NCI-H1436 (cell line): ENCODE data around the gene BLOC1S1.

Source experiments
- DNase-seq: peaks from one replicate; lab custom pipeline; 2025; lab: John Stamatoyannopoulos, UW

BLOC1S1 gene

DNA sequence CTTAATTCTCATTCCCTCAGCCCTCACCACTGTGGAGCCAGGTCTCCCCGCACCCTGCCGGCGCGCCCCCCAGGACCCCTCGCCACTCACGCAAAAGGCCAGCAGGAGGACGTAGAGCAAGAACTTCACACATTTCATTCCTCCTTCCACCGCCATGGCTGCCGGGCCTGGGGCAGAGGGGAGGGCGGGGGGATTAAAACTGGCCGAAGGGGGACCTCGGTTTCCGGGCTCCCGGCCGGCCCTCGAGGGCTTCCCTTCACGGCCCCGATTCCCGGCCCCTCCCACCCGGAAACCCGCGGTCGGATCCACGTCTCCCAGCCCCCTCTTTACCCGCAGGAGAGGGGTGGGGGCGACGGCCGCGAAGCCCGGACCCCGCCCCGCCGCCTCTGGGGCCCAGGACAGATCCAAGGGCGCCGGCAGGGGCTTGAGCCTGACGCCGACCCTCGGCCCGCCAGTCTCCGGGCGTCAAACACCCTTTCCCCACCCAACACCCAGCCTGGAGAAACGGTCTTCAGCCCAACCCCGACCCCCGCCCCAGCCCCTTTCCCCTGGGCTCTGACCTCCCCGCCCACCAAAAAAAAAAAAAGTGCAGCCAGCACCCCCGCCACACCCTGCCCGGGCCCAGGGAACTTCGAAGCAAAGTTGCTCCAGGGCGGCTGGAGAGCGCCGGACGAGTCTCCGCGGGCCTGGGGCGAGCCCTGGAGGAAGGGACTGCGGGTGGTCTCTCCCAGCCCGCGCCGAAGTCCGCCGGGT, 12.5 kb downstream of the BLOC1S1 start:
- peak; percentile 39 for DNase-seq

DNA sequence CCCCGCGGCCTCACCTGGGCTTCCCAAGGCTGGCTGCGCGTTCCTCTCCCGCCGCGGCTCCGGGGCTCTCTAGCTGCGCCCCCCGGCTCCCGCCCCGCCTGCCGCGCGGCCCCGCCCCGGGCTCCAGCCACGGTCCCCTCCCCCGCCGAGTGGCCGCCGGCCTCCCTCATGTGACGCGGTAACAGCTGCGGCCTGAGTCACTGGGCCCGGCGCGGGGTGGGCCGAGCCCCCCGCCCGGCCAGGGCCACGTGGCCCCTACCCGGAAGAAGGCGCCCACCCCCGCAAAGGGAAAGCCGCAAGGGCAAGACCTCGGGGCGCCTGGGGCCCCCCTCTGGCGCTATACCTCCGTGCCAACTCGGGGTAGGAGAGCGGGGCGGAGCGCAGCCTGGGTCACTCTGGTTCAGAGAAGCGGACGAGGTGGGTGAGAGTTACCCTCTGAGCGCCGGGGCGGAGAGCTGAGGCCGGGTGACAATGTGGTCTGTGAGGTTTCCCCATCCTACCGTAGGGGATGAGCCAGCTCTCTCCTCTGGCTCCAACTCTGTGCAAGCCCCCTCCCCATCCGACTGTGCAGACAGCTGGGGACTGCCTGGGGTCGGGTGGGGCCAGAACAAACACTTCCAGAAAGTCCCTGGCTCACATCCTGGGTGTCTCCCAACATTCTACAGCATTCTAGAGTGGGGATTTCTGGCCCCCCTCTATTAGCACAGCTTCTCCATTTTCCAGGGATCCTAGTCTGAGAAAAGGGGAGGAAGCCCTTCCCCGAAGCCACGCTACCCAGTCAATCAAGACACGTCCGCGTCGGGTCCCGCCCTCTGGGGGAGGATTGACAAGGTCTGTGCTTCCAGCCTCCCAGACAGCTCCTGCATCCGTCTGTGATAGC, 13.3 kb downstream of the BLOC1S1 start, which contains the start of gene CD63:
Gene CD63, minus strand, starts transcription at position 71 of the 880 bp plus-strand sequence. CDS start 668 bp downstream, outside the sequence.
- peak; percentile 75 for DNase-seq

DNA sequence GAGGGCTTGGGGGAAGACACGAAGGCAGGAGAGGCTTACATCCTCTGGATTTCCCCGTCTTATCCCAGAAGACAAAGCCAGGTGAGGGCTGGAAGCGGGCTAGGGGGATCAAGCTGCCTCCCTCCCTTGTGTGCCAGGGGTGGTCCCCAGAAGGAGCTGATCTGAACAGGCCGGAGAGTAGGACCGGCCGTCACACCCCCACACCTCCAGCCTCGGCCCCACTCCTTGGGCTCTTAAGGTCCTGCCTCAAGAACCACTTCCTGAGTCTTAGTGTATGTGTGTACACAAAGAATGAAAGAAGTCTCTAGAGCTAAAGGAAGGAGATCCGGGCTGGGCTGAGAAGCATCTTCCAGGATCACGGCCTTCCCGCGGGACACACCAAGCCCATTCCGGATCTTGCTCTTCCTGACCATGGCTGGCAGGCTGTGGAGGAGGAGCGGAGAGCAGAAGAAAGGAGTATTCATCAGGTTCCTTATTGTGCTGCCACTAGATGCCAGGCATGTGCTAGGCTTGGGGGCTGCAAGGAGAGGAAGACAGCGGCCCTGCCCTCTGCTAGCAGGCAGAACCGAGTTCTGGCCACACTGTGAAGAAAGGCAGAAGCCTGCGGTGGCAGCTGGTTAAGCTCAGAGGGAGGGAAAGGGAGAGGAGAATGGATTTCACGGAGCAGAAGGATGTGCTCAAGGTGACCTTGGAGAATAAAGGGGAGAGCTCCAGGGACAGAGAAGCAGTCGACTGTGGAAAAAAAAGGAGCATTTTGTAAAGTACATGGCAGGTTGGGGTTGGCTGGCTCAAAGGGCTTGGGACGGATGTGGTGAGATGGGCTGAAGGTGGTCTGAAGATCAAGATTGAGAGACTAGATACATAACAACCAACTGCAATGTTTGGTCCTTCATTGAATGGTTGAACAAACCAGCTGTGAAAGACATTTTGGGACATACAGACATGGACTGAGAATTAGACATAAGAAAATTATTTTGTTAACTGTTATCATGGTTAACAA, 14.3 kb downstream of the BLOC1S1 start:
- no peak for DNase-seq

DNA sequence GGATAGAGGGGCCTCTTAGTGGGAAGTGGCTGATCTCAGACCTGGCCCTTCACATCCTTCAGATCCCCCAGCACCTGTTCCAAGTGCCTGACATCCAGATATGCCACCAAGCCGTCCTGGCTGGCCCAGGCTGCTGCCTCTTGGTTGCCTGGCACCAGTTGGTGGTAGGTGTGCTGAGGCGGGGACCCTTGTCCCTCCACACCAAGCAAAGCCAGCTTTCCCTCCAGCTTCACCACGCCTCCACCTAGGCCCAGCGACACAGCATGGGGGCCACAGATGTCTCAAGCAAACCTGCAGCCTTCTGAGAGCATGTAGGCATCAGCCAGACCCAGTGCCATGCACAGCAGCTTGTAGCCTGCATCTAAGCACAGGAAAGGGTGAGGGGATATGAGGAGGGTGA, 16.4 kb downstream of the BLOC1S1 start:
- no peak for DNase-seq

DNA sequence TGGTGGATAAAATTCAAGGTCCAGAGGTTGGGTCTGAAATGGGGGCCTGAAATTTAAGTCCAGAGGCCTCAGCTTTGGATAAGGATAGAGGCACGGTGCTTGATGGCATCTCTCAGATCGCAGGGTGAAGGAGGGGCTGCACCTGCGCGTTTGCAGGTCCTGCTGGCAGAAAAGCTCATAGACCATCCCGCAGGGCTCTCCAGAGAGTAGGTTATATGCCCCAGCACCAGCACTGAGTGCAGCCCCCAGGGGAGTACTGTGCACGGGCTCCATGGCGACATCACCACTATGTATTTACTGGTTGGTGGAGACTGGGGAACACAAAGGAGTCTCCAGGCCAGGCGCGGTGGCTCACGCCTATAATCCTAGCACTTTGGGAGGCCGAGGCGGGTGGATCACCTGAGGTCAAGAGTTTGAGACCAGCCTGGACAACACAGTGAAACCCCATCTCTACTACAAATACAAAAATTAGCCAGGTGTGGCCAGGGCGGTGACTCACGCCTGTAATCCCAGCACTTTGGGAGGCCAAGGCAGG, 17.2 kb downstream of the BLOC1S1 start:
- DNase-seq: peak; percentile 96

DNA sequence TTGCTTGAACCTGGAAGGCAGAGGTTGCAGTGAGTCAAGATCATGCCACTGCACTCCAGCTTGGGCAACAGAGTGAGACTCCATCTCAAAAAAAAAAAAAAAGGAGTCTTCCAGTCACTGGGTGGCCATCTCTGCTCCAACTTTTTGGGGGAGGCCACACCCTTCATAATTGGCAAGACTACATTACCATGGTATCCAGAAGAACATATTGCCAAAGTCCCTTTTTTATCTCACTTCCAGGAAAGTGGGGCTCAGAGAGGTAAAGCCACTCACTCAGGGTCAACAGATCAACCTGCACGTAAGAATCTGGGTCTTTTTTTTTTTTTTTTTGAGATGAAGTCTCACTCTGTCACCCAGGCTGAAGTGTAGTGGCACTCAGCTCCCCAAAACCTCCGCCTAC, 18.0 kb downstream of the BLOC1S1 start:
- DNase-seq: no peak

DNA sequence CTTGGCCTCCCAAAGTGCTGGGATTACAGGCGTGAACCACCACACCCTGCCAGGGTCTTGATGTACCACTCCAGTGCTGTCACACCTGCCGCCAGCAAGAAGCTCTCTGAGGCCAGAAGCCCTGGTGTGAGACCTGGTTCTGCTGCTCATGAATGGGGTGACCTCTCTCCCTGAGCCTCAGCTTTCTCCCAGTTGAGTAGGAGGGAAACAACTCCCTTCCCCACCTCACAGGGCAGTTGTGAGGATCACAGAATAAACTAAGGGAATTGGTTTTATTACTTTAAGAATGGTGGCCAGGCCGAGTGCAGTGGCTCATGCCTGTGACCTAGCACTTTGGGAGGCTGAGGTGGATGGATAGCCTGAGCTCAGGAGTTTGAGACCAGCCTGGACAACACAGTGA, 18.7 kb downstream of the BLOC1S1 start:
- no peak for DNase-seq

DNA sequence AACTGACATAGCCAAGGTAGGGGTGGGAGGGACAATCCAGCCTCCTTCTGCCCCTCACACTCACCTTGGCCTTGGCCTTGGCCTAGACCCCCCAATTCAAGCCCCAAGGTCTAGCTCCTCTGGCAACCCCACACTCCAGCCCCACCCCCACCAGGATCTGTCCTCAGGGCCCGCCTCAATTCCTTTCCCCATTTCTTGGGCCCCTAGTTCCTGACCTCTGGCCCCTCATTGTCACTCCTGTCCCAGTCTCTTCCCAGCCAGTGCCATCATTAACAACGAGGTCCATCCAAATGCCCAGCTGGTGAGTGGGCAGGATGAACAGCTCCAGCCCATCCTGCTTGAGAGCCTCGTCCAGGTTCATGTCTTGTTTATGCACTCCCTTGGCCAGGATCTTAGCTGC, 20.2 kb downstream of the BLOC1S1 start:
- no peak for DNase-seq

DNA sequence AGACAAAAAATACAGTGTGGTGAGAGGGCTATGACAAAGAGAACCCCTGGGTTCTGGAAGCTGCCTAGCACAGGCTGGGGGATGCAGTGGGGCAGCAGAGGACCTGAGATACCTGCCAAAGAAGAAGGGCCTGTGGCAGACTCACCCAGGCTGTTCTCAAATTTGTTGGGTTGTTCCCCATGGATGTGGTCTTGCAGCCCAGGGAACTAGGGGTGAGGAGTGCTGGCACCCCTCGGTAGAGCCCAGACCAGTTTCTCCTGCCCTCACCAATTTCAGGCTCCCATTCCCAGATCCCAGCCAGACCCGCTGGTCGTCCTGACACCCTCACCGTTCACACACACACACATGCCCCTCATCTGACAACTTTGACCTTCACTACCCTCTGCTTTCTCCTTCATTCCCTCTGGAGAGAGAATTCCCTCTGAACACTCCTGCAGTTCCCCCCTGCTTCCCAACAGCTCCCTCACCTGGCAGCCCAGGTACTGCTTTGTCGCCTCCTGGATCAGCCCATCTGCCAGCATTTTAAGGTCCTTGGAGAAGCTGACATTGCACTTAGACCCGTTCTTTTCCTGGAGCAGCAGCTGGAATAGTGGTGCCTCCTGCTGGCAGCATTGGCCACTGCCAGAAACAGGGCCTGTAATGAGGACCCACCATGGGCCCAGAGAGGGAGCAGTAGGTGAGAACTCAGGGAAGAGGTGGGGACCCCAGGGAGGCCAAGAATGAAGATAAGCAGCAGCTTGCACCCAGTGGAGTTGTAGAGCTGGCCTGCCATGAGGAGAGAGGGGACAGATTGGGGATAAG, 21.1 kb downstream of the BLOC1S1 start:
- DNase-seq: peak; percentile 63

DNA sequence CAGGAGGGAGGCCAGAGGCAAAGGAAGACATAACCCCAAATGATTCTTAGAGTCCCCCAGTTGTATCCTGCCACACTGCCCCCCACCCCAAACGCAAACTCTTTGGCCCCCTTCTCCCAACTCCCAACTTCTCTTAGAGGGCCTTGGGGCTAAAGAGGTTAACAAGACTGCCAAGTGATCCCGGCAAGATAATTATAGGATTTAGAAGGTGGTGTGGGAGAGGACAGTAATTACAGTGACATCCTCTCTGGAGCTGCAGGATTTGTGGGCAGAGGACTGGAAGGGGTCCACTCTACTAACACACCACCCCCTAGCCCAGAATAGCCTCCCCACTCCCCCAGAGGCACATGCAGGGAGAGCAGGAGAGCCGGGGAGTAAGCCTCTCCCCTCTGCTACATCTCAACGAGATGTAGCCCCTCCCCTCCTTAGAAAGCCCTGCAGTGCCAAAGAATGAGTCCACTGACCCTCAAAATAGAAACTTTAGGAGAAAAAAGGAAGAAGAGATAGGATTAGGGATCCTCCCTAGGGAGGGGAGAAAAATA, 21.8 kb downstream of the BLOC1S1 start:
- no peak for DNase-seq

DNA sequence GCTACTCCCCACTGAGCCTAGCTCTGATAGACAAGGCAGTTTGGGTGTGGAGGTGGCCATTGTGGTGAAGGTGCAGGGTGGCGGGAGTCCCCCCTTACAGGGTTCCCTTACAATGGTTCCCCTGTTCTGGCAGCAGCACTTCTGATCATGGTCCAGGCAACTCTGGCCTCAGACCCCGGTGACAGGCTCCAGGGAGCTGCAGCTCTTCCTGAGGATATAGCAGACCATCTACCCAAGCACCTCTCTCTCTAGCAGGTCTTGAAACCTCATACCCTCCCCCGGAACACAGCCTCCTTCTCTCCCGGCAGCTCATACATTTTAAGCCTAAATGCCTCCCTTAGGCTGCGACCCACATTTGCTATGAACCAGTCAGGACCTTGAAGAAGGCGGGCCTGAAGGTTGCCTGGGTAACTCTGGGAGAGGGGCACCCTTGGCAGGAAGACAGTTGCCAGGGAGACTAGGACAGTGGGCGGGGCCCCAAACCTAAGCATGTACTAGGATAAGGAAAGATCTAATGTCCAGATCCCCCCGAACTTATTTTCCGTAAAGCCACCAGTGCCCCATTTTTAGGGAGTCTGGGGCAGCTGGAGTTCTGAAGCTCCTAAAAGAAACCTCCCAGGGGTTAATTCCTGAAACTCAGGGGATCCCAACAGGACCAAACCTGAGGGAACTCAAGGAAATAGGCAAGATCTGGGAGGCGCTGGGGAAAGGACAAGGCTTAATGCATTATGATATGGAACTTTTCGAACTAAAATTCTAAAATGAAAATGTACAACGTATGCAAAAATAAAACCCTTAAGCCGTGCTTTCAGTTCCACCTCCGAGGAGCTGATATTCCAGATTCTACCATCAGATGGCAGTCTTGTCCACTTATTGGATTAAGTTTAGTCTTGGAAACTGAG, 22.5 kb downstream of the BLOC1S1 start:
- DNase-seq: peak; percentile 89

DNA sequence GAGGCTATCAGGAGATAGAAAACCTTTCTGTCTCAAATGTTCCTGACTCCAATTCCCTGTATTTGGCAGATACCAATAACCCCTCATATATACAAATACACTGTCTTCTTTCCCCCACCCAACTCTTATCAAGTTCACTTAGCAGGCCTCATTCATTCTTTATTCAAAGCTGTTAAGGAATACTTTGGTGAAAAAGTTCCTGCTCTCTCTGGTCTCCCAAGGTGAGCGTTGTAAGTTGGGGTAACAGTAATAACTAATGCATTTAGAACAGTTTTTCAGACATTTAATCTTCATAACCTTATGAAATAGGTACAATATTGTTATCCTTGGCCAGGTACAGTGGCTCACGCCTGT, 23.2 kb downstream of the BLOC1S1 start:
- DNase-seq: no peak

DNA sequence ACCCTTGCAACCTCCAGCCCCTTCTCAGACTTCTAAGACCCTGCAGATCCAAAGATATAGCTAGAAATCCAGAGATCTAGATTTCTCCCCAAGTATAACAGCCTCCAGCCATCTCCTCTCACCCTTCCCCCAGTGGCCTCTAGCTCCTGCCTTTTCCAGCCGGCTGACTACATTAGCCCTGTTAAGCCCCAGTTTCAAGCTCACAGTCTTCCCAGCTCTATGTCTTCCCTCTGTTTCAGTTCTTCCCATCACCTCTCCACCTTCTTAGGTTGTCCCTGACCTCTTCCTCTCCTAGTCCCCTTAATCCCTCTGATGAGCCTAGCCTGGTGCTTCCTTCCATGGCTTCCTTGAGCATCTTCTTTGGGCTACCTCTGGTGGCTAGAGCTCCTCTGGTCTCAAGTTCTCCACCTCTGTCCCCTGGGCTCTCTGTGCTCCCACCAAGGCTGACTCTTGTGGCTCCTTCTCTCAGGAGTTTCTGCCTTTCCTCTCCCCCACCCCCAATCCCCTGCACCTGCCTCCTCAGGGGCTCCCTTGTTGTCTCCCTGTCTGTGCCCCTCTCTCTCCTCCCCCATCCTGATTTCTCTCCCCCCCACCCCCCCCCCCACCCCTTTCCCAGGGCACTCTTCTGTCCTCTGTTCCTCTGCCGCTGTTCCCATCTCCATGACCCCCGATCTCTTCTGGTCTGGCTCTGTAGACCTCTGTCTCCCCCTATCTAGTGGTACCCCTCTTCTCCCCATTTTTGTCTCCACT, 26.3 kb downstream of the BLOC1S1 start:
- no peak for DNase-seq

DNA sequence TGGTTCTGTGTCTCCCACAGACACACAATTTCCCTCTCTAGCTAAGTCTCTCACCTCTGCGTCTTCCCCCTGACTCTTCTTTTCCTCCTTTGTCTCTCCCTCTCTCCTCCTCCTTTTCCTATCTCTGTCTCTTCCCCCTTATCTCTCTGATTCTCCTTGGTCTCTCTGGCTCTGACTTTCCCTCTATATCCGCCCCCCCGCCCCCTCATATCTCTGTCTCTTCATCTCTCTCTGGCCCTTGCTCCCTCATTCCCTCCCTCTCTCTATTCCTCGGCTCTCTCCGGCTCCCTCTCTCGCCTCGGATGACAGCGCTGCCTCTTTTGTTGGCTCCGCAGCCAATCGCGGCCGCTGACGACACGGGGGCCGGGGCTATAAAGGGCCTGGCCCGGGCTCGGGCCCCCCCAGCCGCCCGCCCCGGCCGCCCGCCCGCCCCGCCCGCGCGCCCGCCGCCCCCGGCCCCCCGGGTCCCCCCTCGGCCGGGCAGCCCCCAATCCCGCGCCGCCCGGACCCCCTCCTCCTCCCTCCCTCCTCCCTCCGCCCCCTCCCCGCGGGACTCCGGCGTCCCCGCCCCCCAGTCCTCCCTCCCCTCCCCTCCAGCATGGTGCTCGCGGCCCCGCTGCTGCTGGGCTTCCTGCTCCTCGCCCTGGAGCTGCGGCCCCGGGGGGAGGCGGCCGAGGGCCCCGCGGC, 27.0 kb downstream of the BLOC1S1 start, which contains the start of gene GDF11:
Gene GDF11, plus strand, starts transcription at position 404 of the 687 bp plus-strand sequence. Its CDS starts 195 bp downstream, at position 599.
- peak; percentile 83 for DNase-seq

DNA sequence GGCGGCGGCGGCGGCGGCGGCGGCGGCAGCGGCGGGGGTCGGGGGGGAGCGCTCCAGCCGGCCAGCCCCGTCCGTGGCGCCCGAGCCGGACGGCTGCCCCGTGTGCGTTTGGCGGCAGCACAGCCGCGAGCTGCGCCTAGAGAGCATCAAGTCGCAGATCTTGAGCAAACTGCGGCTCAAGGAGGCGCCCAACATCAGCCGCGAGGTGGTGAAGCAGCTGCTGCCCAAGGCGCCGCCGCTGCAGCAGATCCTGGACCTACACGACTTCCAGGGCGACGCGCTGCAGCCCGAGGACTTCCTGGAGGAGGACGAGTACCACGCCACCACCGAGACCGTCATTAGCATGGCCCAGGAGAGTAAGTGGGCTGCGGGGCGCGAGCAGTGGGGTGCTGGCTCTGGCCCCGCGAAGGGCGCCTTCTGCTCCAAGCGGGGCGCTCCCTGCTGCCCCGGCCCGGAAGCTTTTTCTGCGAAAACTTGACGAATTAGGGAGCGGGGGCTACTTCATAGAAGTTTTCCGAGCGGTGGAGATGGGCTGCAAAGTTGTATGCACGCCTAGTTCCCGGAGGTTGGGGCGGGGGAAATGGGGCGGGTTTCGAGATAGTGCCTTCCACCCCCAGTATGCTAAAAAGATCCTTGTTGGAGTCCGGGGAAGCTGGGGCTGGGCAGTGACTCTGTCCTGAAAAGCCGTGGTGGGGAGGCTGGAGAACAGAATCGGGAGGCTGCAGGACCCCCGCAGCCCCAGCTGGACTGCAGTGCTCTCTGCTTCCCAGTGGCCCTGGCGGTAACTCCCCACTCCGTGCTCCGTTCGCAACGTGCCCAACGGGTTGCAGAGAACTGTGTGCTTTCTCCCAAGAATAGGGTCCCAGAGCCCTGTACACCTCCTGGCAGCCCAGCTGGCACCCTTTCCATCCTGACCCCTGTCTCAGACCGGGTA, 27.8 kb downstream of the BLOC1S1 start:
- DNase-seq: no peak

DNA sequence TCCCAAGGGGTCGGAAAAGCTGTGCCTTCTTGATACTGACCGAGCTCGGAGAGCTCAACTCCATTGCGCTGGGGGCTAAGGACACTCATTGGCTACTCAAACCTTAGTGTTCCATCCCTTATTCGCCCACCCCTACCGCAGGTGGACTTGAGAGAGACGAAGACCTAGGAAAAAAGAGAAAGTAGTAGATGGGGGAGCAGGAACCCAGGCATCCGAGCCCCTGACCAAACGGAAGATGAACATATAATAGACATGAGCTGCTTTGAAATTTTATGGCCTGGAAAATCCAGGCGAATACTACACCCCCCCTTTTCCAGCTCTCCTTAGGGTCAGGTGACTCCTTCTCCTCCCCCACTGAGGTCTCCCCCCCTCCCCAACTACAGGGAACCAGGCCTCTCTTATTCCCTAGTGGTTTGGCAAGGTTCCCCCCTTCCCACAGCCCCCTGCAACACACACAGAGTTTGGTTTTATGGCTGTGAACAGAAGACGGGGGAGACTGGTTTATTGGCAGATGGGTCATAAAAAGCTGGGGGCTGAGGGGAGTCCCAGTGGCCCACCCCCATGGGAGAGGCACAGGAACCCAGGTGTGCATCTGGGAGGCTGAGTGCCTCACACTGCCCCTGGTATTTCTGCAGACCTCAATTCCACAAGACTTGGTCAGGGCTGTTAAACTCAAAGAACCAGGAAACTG, 28.6 kb downstream of the BLOC1S1 start:
- no peak for DNase-seq
